GM19238 (cell line): Measurements from ENCODE around the gene TRAK1.

Experiments
- DNase-seq: peaks from one replicate; pipeline ENCODE4 v3.0.0; 2011; ENCODE audit warnings: low spot score; ENCODE audit not compliant: insufficient read length

Gene TRAK1

DNA sequence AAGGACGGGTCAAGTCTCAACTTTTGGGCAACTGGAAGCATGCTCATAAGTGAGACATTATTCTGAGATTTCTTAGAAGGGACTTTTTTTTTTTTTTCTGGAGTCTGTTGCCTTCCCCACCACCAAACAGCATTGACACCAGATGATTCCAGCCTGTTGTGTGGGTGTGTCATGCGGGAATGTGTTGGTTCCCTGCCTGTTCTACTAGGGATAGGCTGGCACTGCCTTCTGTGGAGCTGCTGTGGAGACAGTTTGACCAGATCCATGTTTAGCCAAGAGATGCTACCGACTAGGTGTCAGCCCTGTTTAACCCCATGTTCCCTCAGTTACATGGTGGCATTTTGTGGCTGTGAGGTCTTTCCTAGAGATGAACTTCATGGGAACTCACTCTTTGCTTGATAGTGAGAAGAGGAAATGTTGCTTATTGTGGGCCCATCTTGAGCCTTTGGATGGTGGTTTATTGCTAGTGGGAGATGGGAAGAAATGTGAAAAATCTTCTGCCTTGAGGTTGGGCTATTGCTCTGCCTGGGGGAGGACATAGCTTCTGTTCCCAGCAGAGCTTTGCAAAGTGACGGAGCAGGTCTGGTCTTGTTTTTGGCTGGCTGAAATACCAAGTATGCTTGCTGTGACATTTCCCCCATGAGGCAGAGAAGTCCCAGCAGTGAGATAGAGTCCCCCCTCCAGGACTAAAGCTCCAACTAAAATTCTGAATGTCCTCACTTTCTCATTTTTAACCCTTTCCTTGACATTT lies 31.3 kb downstream of the TRAK1 start:
- no peak for DNase-seq

DNA sequence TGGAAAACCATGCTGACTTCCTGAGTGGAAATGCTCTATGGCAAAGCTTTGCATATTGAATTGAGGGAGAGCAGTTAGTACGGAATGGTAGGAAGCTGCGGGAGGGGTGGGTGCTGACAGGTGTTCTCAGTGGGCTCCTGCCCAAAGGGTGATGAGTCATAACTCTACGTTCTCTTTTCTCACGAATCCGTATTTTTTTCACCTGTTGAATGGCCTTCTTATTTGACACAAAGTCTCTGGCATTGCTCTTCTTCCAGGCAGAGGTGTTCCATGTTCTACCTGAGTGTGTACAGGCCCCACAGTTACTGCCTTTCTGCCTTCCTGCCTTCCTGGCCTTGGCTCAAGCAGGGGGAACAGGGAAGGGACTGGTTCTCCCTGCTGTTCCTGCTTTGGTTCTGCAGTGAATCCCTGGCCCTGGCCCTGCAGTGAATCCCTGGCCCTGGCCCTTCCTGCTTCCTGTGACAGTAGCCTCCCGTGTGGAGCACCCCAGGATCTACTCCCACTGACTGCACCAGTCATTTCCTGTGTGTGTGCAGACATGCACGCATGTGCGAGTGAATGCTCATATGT lies 31.9 kb downstream of the TRAK1 start:
- DNase-seq, result no peak

DNA sequence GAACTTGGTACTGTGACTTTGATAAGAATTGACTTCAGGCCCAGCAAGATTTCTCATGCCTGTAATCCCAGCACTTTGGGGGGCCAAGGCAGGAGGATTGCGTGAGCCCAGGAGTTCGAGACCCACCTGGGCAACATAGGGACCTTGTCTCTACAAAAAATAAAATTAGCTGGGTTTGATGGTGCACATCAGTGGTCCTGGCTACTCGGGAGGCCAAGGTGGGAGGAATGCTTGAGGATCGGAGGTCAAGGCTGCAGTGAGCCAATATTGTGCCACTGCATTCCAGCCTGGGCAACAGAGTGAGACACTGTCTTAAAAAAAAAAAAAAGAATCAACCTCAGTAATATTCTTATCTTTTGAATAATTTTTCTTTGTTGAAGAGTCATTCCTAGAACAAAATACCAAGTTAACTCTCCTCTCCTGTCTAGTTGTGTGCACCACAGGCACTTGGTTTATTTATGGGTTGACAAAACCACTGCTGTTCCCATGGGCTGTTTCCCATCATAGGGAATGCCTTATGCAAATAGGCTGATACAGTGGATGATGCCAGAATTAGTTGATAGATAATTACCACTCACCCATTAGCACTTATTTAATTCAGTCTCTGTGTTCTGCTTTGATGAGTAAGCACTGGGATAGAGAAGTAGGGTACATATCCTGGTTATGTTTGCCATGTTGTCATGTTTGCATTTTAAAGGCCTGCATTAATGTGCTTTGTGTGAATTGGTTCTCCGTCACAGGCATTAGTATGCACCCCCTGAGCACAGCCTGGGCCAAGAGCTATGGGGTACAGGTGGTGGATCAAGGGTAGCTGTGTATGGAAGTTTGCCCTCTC lies 32.9 kb downstream of the TRAK1 start:
- DNase-seq, result no peak

- no peak for DNase-seq
Observed at GRCh38 chr3:42127226-42127625, 36.1 kb downstream of the TRAK1 start.

DNA sequence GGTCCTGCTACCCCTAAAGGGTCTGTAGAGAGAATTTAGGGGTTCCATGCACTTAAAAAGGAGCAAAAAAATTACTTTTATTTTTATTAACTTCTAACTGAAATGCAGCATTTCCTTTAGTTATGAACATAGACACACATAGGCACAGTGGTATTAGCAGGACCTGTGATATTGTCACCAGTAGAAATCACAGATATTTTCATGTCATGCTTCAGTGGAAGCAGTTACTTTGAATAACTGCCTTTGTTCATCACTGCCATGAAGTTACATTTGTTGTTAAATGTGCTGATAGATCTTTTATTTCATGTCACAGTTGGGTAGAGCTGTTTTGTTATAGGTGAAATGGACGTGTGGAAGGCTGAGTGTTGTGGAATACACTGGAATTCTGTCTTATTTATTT lies 37.4 kb downstream of the TRAK1 start:
- no peak for DNase-seq

DNA sequence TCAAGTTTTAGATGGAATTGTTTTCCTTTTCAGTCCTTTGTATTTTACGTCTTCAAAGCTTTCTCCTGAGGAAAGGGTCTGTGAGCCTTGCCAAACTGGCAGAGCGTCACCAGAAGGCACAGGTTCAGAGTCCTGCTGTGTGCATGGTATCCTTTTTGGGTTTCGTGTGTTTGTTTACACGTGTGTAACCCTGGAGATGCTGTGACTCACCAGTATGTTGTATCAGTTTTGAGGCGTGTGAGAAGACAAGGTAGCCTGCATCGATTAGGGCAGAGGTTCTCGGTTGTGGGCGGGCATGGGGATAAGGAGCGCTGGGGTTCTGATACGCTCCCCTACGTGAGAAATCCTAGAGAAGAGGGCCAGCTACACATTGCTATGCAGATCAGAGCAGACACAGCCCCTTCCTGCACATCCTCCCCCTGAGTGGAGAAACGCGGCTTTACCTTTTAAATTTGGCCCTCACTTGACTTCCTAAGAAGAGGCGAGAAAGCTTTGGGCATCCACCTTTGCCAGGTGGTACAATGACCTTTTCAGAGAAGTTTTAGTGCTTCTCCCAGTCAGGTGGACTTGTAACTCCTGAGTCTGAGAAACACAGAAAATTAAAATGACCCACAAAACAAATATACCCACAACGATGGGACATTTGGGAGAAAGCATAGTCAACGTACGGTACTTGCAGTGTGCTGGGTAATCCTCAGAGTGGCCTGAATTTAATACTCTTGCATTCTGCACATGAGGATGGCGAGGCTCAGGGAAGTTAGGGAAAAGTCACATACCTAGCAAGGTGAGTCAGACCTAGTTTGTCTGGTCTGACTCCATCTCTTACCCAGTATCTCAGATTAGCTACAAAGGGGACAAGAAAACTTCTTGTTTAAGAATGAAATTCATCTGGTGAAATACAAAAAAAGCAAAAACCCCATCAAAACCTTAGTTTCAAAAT lies 38.1 kb downstream of the TRAK1 start:
- DNase-seq, result no peak

DNA sequence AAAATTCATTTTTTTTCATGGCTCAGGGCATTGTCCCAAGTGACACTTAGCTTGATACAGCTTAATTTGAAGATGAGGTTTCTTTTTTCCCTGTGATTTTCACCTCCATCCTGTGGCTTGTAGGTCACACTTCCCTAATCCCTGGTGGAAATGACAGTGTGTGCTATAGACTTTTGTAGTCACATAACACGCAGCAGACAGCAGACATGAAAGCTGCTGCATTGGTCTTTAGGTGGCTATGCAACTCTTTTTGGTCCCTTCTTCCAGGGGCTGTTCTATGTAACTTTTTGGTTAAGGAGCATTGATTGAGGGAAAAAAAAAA lies 38.8 kb downstream of the TRAK1 start:
- DNase-seq, result no peak

GRCh38 chr3:42130329-42131070 lies 39.3 kb downstream of the TRAK1 start:
- DNase-seq, result no peak

DNA sequence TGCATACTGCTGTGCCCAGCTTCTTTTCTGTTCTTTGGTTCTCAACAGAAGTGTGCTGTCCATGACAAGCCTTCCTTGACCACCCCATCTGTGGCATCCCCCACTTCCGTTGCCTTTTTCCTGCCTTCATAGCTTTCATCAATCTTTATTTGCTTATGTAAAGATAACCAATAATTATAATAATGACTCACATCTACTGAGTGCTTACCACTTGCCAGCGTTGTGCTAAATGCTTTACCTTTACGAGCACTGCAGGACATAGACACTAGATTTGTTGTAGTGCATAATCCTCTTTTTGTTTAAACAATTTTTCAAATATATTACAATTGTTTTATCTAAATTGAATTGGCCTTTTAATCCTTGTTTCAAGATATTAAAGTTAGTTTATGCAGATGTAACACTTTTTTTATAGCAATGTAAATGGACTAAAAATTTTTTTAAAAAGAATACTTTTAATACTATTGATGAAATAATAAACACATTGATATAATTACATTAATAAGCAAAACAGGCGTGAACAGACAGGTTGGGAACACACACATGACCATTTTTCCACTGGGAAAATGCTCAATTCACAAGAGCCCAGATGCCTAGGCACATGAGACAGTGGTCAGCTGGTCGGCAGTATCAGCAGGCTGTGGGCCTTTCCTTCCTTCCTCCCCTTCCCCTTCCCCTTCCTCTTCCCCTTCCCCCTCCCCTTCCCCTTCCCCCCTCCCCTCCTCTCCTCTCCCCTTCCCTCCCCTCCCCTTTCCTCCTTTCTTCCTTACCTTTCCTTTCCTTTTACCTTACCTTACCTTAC lies 42.5 kb downstream of the TRAK1 start:
- DNase-seq, result no peak

GRCh38 chr3:42134867-42135464 lies 43.8 kb downstream of the TRAK1 start:
- DNase-seq, result no peak

DNA sequence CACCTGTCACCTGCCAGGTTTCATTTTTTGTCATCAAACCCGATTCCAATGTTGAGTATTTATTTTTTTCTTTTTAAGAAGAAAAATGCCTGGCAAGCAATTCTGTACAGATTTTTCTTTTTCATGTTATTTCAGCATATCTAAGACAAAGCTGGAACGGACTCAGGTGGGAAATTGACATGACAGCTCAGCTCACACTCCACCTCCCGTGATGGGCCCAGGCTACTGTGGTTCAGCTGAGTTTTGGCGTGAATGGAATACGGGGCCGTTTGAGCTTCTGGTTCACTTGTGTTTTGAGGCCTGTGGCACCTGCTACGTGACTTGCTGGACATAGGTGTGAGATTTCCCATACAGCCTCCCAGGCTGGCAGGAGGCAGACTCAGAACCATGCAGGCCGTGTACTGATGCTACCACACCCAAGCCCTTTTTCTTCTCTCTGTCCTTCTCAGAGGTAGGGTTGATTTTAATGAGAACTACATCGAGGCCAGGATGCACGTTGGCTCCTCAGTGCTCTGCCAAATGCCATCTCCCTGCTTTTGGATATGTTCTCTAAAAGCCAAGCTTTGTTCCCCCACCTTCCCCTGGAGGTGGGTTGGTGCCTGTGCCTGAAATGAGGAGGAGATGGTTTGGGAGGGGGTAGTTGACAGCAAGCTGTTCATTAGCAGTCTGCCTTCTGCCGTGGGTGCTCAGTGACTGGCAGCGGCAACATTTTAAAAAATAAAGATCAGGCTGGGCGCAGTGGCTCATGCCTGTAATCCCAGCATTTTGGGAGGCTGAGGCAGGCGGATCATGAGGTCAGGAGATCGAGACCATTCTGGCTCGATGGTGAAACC lies 48.7 kb downstream of the TRAK1 start:
- no peak for DNase-seq

GRCh38 chr3:42140665-42141203 lies 49.6 kb downstream of the TRAK1 start:
- no peak for DNase-seq

GRCh38 chr3:42143440-42143839 lies 52.3 kb downstream of the TRAK1 start:
- DNase-seq, result no peak

GRCh38 chr3:42144209-42144608 lies 53.1 kb downstream of the TRAK1 start:
- no peak for DNase-seq

GRCh38 chr3:42148086-42148848 lies 57.1 kb downstream of the TRAK1 start:
- DNase-seq, result no peak

GRCh38 chr3:42148982-42149432 lies 57.9 kb downstream of the TRAK1 start:
- DNase-seq, result no peak

GRCh38 chr3:42149532-42149931 lies 58.4 kb downstream of the TRAK1 start:
- DNase-seq, result no peak

DNA sequence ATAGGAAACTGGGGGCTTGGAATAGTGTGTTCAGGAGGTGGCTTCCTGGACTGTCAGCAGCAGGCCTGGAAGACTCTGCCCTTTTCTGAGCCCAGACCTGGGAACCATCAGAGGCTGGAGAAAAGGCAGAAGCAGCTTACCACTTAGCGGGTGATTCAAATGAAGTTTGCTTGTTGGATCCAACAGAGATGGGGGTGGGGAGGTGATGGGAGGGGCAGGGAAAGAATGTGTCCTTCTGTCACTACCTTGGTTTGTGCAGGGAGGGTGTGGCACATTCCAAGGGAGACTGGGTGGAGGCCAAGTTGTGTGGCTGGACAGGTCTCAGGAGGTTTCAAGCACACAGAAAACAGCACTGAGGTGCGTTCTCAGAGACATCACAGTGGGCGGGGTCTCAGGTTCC lies 58.8 kb downstream of the TRAK1 start:
- no peak for DNase-seq
